AG04450 (cell line): Measurements from ENCODE around the gene CAMKMT. TPM values are rescaled to one million over a fixed set of nuclear protein-coding genes. Genes with fewer than 3 reads are reported as not detected.

Source experiments
- CTCF ChIA-PET: fragments of 300-600, 350-600 bp; formaldehyde crosslinking; extraction: SDS; loops from one replicate; lab custom pipeline; 2022; ENCODE audit warnings: antibody characterized with exemption, inconsistent platforms; lab: Charles Lee
- POLR2A ChIA-PET: fragments of 350-600 bp; formaldehyde crosslinking; extraction: SDS; loops from one replicate; lab custom pipeline; 2021; ENCODE audit warnings: antibody characterized with exemption, inconsistent platforms; lab: Yijun Ruan, JAX
- DNase-seq: peaks from one replicate; pipeline ENCODE4 v3.0.0-alpha.2; 2011; ENCODE audit warnings: low read depth, low spot score
- H3K27ac ChIP-seq: one replicate; pipeline ENCODE4 v1.5.1; 2012; ENCODE audit warnings: low read depth, low read length, control low read depth
- H3K27me3 ChIP-seq: one replicate; pipeline ENCODE4 v1.6.0; 2012; ENCODE audit warnings: low read length; ENCODE audit not compliant: control insufficient read depth, insufficient read depth
- H3K4me3 ChIP-seq: 2 replicates; pipeline ENCODE4 v1.5.1; 2011; ENCODE audit warnings: mild to moderate bottlenecking, low read depth, low read length, control low read depth
- H3K9me3 ChIP-seq: 2 replicates; pipeline ENCODE4 v1.5.1; 2012; ENCODE audit warnings: low read length; ENCODE audit not compliant: control insufficient read depth, insufficient read depth
- polyA plus RNA-seq: library from polyadenylated mRNA; depleted of rRNA; stranded (reverse); fragments of >200 nt; gene quantifications from 2 replicates; pipeline ENCODE4 v1.2.3, GENCODE V29; 2011
- TF ChIP-seq, protein P1 (sequence below): IDR thresholded peaks from 2 replicates; pipeline ENCODE4 v1.5.1; 2011; ENCODE audit warnings: low read depth, low read length, control low read depth, inconsistent platforms

CAMKMT gene
- polyA plus RNA-seq, 1 experiment, result 10.2 TPM

GRCh38 chr2:44758591-44758990, 396.8 kb downstream of the CAMKMT start:
- DNase-seq, result no peak
- ChIA-PET CTCF (interaction anchor here (1.7 kb wide), 1 partner anchor 279 kb away, joined by 3 read pairs; no protein-coding TSS in a partner anchor), POLR2A (no interaction called here)
- peaks cover 2% of the 10 kb centered on the region for H3K27me3 ChIP-seq
- no peak overlapping the region for H3K27ac ChIP-seq
- TF ChIP-seq, protein P1, sequence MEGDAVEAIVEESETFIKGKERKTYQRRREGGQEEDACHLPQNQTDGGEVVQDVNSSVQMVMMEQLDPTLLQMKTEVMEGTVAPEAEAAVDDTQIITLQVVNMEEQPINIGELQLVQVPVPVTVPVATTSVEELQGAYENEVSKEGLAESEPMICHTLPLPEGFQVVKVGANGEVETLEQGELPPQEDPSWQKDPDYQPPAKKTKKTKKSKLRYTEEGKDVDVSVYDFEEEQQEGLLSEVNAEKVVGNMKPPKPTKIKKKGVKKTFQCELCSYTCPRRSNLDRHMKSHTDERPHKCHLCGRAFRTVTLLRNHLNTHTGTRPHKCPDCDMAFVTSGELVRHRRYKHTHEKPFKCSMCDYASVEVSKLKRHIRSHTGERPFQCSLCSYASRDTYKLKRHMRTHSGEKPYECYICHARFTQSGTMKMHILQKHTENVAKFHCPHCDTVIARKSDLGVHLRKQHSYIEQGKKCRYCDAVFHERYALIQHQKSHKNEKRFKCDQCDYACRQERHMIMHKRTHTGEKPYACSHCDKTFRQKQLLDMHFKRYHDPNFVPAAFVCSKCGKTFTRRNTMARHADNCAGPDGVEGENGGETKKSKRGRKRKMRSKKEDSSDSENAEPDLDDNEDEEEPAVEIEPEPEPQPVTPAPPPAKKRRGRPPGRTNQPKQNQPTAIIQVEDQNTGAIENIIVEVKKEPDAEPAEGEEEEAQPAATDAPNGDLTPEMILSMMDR, result no peak
- H3K4me3 ChIP-seq, result no peak overlapping the region
- no peaks in the 10 kb centered on the region for H3K9me3 ChIP-seq

DNA sequence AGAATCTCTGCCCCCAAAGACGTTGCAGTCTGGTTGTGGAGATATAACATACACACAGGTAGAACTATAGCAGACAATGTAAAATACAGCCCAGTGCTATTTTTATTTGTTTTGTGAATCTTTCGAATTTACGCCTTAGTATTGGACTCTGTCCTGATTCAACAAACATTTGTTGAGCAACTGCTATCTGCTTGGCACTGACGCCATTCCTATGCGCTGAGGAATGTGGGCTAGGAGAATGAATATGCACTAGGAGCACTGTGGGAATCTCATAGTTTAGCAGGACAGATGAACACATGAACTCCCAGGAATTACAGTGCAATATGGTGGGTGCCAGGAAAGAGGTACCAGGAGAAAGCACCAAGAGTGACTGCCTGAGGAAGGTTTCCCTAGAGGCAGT, 398.1 kb downstream of the CAMKMT start:
- TF ChIP-seq, protein P1, result no peak
- Histone ChIP-seq H3K27me3 (peaks cover 3% of the 10 kb centered on the region), H3K27ac (no peak overlapping the region), H3K9me3 (no peaks in the 10 kb centered on the region), H3K4me3 (no peak overlapping the region)
- ChIA-PET CTCF (no interaction called here), POLR2A (no interaction called here)
- no peak for DNase-seq

DNA sequence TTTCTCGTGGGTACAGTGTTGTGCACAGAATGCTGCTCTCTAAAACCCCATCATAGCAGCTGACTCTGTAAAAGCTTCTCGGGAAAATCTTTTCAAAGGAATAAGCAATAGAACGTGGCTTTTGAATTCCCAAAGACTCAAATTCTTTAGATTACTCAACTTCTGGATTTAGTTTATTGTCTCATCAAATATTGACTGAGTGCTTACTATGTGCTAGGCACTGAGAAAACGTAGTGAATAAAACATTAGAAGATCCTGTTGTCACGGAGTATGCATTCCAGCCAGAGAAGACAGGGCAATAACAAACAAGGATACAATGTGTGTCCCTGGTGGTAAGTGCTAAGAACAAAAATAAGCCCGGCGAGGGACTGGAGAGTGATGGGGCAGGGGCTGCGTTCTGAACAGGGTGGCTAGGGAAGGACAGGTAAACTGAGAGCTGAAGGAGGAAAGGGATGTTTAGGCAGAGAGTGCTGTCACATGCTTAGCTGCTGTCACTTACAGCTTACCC, 401.6 kb downstream of the CAMKMT start:
- Histone ChIP-seq H3K4me3 (no peak overlapping the region), H3K9me3 (no peaks in the 10 kb centered on the region), H3K27ac (no peak overlapping the region), H3K27me3 (peaks cover 11% of the 10 kb centered on the region)
- POLR2A ChIA-PET, result no interaction called here
- no peak for DNase-seq
- TF ChIP-seq, protein P1, result no peak
- CTCF ChIA-PET, result no interaction called here

- H3K4me3 ChIP-seq, result no peak overlapping the region
- ChIA-PET CTCF (no interaction called here), POLR2A (no interaction called here)
- no peaks in the 10 kb centered on the region for H3K9me3 ChIP-seq
- H3K27me3 ChIP-seq, result peaks cover 26% of the 10 kb centered on the region
- DNase-seq, result no peak
- no peak overlapping the region for H3K27ac ChIP-seq
- TF ChIP-seq, protein P1, result no peak
These were observed 404.5 kb downstream of the CAMKMT start for GRCh38 chr2:44766220-44766619.

DNA sequence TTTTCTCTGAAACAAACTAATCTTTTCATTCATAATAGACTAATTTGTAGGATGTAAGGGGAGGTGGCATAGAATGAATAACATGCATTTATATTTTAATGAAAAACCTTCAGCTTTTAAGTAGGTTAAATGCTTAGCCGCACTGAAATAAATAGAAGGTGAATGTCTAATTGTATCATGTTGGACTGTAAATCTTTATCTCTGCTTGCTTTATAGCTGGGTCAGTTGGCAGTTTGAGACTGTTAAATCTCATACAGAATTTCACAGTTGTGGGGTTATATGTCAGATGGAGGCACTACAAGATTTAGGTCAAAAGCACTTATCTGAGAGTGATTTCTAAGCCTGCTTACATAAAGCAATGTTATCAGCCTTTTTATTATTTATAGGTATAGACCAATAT, 405.0 kb downstream of the CAMKMT start:
- DNase-seq, result no peak
- Histone ChIP-seq H3K4me3 (no peak overlapping the region), H3K27ac (no peak overlapping the region), H3K27me3 (peaks cover 26% of the 10 kb centered on the region), H3K9me3 (no peaks in the 10 kb centered on the region)
- POLR2A ChIA-PET, result interaction anchor here (0.6 kb wide), 1 partner anchor 513 kb away, joined by 4 read pairs; no protein-coding TSS in a partner anchor
- TF ChIP-seq, protein P1, result no peak
- CTCF ChIA-PET, result no interaction called here
